Effector CD4-positive, alpha-beta T cell (primary cell): ENCODE measurements around the gene HTR3E.
"Not testable (repeated sequence)": the region's sequence is repeated elsewhere in the genome, so short reads cannot be mapped to it uniquely, and the experiment has no call there.

ENCODE experiments used
- DNase-seq: peaks from one replicate; pipeline ENCODE4 v3.0.0-alpha.2; 2020

Gene HTR3E

DNA sequence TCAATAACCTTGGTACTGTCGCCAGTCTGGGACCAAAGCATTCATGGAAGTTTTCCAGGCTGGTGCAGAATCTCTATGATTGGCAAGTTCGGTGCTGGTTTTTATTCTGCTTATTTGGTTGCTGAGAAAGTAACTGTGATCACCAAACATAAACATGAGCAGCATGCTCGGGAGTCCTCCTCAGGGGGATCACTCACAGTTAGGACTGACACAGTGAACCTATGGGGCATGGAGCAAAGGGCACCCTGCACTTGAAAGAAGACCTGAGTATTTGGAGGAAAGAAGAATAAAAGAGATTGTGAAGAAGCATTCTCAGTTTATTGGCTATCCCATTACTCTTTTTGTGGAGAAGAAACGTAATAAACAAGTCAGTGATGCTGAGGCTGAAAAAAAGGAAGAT is 19.2 kb downstream of the HTR3E start:
- DNase-seq, result no peak

DNA sequence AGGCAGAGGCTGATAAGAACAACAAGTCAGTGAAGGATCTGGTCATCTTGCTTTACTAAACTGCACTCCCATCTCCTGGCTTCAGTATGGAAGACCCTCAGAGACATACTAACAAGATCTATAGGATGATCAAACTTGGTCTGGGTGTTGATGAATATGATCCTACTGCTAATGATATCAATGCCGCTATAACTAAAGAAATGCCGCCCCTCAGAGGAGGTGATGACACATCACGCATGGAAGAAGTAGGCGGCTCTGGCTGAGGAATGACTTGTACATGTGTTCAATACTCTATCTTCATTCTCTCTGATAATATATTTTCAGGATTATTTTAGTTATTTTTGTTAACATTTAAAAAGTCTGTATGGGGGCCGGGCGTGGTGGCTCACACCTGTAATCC is 20.8 kb downstream of the HTR3E start:
- no peak for DNase-seq

DNA sequence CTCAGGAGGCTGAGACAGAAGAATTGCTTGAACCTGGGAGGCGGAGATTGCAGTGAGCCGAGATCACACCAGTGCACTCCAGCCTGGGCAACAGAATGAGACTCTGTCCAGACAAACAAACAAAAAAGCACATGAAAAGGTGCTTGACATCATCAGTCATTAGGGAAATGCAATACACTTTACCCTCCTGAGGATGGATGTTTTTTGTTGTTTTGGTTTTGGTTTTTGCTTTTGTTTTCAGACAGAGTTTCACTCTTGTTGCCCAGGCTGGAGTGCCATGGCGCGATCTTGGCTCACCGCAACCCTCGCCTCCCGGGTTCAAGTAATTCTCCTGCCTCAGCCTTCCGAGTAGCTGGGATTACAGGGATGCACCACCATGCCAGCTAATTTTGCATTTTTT is 24.2 kb downstream of the HTR3E start:
- not testable (repeated sequence) for DNase-seq

DNA sequence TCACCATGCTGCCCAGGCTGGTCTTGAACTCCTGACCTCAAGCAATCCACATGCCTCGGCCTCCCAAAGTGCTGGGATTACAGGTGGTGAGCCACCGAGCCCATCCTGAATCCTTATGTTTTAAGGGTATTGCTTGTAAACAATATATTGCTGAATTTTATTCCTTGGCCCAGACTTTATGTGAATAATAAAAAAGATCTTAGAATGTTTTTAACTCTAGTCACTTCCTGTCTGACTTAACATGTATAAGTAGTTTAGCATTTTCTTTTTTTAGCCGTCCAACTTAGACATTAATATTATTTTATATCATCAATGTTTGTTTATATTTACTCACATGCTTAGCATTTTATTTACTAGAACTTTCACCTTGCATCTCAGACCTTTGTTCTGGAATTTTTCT is 29.1 kb downstream of the HTR3E start:
- no peak for DNase-seq

DNA sequence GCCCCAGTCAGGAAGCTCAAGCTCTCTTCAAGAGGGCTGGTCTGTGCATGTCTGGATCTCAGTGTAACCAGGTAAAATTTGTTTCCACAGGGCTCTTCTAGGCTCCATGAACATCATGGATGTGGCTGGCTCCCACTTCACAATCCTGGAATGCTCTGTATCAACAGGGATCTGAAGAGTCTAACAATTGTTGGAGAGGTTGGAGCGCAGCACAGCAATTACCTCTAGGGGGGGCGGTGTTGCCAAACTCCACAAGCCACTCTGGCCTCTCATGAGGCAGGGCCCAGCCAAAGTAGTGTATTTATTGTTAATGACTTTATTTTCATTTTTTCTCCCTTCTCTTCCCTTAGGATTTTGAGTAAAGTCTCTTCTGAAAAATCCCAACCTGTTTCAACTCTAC is 32.1 kb downstream of the HTR3E start:
- no peak for DNase-seq

DNA sequence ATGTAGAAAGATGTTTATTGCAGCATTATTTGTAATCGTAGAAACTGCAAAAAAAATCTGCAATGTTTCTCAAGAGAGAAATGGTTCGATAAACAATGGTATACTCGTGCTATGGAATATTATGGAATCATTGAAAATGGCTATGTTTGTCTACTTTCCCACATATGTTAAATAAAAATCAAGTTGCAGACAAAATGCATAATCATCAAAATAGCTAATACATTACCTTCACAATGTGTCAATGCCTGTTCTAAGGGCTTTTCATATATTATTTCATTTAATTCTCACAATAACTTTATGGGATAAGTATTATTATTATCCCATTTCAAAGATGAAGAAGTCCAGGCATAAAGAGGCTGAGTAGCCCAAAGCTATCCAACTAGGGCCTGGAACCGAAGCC is 36.1 kb downstream of the HTR3E start:
- DNase-seq, result no peak

DNA sequence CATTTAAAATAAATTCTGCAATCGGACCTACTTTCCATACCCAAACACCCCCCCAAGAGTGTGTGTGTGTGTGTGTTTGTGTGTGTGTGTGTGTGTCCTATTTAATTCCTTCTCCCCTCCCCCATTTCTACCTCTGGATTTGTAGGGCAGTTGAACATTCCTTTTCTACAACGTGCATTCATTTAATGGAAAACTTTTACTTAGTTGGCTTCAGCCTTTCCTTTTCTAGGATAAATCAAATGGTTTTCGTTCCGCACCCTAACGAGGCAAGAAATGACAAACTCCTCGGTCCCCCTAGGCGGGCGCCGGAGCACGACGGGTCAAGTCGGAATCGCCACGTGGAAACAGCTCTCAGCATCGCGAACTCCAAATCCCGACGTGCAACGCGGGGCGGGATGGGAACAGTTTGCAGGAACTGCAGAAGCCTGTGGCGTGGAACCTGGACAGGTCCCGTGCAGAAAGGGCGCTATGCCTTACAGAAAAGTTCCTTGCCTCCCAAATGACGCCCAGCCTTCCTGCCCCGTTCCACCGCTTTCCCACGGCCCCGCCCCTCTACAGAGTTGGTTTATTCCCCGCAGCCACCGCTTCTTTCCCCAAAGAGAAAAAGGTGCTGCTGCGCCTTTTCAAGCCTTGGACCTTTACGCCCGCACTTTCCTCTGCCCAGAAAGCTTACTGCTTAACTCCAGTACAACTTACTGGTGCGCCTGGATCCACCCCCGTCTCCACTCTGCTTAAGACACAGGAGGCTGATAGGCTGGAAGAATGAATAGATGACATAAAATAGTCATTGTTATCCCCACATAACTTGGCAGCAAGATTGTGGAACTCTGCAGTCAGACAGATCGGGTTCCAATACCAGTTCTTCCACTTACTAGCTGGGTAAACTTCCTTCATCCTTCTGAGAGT is 37.2 kb downstream of the HTR3E start:
- DNase-seq, result peak; percentile 10

DNA sequence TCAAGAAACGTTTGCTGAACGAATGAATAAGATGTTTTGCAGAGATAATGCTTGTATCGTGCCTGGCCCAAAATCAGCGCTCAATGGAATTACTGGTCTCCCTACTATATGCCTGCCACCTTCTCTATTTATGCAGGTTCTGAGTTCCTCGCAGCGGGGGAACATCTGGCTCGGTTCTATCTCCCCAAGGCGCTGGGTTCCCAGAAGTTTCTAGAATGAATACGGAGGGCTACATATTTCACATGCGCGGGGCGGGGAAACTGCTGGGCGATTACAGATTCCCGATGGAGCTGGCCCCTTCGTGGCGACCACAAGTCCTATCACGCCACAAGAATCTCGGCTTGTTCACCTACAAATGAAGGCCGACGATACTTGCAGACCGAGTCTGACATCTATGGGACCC is 37.9 kb downstream of the HTR3E start:
- DNase-seq, result no peak

DNA sequence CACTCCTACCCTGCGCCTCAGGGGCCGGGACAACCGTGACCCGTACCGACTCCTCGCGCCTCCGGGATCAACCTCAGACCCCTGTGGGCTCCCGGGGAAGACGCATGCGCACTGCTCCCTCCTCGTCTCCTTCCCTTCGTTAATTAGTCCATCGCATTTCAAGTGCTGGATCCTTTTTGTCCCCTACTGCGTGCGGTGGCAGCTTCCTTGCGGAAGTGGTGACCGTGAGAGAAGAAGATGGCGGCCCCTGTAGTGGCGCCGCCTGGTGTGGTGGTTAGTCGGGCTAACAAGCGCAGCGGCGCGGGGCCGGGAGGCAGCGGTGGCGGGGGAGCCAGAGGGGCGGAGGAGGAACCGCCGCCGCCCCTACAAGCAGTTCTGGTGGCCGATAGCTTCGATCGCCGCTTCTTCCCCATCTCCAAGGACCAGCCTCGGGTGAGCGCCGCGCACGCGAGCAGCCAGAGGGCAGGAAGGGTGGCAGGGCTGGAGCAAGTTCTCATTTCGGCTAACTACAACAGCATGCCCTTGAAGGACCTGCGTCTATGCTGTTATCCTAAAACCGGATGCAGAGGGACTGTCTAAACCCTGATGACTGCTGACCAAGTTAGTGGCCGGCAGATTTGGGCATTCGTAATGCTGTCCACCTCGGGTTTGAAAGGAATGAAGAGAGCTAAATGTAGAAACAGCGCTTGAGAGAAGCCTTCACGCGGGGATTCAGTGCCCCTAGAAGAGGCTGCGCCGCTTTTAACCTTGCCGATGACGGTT is 38.5 kb downstream of the HTR3E start, which contains the start of gene EIF2B5:
Gene EIF2B5 (plus strand): TSS at position 210 of the 762 bp plus-strand sequence. CDS start 28 bp downstream, at position 238.
- peak; percentile 84 for DNase-seq

DNA sequence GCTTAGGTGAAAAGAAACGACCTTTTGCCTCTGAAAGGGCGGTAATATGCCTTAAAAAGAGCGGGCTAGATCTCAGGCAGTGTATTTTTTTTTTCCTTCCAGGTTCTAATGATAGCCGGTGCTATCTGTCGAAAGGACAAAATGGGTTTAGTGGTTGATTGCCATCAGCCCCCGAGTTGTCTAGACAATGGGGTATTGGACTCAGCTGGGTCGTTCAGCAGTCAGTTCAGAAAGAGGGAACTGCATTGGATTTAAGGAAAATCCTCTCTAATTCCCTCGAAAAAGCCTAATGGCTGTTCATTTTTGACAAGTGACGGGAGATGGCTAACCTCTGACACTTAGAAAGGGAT is 39.0 kb downstream of the HTR3E start:
- DNase-seq, result no peak

DNA sequence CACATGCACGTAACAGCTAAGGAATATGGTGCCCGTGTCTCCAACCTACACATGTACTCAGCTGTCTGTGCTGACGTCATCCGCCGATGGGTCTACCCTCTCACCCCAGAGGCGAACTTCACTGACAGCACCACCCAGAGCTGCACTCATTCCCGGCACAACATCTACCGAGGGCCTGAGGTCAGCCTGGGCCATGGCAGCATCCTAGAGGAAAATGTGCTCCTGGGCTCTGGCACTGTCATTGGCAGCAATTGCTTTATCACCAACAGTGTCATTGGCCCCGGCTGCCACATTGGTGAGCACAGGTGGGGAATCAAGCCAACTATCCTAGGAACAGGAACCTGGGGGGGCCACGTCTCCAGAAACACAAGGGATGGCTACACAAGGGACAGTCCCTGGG is 43.6 kb downstream of the HTR3E start:
- DNase-seq, result no peak

DNA sequence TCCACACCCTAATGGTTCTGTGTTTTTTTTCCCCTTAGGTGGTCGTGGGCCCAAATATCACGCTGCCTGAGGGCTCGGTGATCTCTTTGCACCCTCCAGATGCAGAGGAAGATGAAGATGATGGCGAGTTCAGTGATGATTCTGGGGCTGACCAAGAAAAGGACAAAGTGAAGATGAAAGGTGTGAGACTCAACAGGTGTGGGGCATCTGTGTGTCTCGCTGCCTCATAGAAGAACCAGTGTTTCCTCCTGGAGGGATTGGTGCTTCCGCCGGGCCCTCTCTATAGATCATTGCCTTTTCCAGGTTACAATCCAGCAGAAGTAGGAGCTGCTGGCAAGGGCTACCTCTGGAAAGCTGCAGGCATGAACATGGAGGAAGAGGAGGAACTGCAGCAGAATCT is 45.3 kb downstream of the HTR3E start:
- no peak for DNase-seq

DNA sequence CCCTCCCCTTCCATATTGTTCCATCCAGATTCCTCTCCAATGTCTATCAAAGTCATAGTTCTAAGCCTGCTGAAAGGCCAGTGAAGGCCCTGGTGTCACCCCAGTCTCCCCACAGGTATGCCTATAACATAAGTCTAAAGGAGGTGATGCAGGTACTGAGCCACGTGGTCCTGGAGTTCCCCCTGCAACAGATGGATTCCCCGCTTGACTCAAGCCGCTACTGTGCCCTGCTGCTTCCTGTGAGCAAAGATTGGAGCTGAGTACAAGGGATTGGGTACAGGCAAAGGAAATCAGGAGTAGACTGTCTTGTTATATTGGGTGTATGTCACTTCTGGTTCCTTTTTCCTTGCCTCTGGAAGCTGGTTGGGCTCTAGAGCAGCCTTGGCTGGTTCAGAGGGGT is 46.5 kb downstream of the HTR3E start:
- DNase-seq, result no peak

DNA sequence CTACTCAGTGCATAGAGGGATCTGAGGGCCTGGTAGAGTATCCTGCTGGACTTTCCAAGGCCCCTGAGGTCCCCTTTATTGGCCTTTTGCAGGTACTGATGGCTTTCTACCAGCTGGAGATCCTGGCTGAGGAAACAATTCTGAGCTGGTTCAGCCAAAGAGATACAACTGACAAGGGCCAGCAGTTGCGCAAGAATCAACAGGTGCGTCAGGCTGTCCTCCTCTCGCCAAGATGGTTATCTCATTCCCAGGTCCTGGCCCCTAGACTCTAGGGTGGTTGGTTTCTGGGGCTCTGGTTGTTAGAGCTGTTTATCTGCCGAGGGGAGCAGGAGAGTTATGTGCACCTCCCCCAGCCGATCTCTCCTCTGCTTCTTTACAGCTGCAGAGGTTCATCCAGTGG is 47.6 kb downstream of the HTR3E start:
- no peak for DNase-seq

DNA sequence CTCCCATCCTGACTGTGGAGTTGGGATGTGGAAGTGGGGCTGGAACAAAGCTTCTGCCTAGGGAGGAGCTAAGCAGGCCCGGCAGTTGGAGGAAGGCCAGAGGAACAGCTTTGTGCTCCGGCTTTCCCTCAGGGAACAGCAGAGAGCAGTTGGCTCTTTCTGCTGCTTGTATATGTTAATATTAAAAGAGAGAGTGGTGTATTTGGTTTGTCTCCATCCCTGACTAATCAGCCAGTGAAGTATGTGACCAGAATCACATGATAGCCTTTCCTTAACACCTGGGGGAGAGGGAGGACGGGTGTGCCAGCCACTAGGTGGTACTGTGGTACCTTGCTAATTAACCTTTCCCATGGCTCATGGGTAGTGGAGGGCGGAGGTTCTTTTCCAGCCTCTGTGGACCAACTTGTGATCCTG is 48.3 kb downstream of the HTR3E start:
- no peak for DNase-seq

DNA sequence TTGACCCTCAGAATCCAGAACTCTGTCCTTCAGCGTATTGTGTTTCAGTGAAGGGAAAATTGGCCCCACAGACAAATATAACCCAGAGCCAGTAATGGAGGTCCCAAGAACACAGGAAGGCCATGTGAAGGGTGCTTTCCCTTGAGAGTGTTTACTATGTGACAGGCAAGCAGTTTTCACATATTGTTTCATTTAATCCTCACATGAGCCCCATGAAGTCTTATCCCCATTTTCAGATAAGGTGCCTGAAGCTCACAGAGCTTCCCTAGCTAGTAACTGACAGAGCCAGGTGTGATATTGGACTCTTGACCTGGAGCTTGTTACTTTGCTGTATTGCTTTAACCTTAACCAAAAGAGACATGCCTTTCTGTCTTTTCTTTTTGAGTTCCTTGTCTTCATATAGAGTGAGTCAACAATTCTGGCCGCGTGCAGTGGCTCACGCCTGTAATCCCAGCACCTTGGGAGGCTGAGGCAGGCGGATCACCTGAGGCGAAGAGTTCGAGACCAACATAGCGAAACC is 48.9 kb downstream of the HTR3E start:
- DNase-seq, result no peak

DNA sequence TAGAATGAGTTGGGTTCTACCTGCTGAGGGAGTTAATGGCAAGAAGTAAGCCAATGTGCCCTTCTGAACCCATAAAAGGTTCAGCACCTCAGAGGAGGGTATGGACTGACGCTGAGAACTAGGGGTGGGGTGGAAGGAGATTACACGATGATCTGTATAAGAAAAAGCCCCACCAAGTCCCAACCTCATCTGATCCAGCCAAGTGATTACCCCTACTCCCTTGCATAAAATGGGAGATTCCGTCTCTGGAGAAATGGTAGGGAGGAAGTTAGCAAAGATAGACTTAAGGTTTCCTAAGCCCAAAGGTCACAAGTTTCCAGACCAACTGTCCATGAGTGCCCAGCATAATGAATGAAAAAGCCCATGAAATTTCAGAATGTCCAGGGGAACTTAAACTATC is 51.2 kb downstream of the HTR3E start:
- DNase-seq, result no peak

DNA sequence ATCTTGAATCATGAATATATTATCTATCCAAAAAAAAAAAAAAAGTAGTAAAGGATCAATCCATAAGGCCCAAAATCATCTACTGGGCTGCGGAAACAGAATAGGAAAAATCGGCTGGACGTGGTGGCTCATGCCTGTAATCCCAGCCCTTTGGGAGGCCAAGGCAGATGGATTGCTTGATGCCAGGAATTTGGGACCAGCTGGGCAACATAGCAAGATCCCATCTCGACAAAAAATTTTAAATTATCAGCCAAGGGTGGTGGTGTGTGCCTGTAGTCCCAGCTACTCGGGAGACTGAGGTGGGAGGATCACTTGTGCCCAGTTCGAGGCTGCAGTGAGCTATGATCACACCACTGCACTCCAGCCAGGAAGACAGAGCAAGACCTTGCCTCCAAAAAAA is 52.3 kb downstream of the HTR3E start:
- no peak for DNase-seq

DNA sequence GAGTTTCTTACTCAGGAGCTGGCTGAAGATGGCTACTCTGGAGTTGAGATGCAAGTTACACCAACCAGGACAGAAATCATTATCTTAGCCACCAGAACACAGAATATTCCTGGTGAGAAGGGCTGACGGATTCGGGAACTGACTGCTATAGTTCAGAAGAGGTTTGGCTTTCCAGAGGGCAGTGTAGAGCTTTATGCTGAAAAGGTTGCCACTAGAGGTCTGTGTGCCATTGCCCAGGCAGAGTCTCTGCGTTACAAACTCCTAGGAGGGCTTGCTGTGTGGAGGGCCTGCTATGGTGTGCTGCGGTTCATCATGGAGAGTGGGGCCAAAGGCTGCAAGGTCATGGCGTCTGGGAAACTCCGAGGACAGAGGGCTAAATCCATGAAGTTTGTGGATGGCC is 52.9 kb downstream of the HTR3E start:
- DNase-seq, result not testable (repeated sequence)

DNA sequence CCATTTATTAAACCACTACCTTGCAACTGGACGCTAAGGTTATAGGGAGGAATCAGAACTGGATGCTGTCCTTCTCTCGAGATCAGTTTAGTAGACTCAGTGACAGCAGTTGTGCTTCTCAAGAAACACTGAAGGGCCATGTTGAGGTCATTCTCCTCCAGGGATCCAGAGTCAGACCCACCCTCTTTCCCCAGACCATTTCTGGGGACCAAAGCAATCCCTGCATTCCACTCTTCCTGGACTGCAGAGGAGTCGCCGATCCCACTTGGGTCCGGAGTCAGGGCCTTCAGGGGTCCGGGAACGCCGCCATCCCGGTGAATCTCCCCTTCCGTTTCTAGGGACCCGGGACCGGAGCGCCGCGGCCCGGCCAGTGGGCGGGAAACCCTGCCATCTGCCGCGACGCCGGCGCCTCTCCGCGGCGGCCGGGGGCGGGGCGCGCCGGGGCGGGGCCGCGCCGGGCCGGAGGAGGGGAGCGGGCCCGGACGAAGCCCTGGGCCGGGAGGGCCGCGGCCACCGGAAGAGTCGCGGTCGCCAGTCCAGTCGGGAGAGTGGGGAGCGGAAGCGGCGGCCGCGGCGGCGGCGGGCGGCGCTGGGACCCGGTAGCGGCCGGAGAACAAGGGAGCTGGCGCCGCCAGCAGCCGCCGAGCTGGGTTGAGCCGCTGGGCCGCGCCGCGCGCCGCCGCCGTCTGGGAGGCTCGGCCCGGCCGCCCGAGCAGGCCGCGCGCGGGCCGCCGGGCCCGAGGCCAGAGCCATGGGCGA is 58.2 kb downstream of the HTR3E start, which contains the start of gene DVL3:
Gene DVL3 (plus strand): TSS at position 493 of the 759 bp plus-strand sequence. CDS start 259 bp downstream, at position 752.
- DNase-seq, result no peak

DNA sequence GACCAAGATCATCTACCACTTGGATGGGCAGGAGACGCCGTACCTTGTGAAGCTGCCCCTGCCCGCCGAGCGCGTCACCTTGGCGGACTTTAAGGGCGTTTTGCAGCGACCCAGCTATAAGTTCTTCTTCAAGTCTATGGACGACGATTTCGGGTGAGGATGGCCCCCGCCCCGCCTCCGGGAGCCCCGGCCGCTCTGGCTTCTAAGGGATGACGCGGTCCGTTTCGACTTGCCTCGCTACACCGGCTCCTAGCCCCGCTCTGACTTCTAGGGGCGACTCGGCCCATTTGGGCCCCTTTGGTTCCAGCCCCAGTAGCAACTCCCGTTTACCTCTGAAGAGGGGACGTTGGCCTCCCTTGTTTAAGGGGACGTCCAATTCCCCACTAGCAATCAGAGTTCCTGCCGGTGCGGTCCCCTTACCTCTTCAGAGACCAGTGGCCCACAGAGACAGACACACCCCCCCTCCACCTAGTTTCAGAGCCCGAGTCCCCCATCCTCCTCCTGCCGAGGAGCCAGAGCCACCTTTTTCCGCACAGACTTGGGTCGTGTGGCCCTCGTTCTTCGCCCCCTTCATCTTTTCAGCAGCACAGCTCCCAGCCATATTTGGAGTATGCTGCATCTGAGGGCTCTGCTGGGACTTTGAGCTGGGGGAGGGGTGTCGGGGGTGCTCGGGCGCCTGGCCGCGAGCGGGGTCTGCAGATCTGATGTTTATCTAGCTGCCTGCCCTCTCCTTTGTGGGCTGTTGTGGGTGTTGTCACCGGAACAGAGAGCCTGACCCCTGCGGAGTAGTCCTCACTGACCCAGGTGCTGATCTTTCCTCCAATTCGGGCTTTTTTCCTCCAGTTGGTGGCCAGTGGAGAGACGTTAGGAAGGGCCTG is 59.0 kb downstream of the HTR3E start:
- DNase-seq, result peak; percentile 30

DNA sequence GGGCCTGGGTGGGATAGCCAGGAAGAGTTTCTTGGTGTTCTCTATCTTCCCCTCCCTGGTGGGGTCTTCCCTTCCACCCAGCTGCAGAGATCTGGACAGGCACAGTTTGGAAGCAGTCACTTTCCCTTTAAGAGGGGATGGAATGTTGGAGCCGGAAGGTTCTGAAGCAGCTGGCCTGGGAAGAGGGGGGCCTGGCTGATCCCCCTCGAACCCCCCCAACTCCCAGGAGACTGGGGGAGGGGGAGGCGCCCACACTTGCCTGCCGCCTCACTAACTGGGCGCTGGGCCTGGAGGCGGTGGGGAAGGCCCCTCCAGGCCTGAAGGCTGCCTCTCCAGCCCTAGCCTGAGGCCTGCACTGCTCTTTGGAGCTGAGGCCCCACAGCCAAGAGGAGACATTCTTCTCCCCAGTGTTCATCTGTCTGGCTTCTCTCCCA is 59.7 kb downstream of the HTR3E start:
- no peak for DNase-seq
